Measurements from ENCODE around the gene PTPN1. TPM values are rescaled to one million over a fixed set of nuclear protein-coding genes. Genes with fewer than 3 reads are reported as not detected.
"Not testable (repeated sequence)": the region's sequence is repeated elsewhere in the genome, so short reads cannot be mapped to it uniquely, and the experiment has no call there.

PTPN1 gene
- total RNA-seq, 1 experiment from 2014 or later: 36.6 TPM

DNA sequence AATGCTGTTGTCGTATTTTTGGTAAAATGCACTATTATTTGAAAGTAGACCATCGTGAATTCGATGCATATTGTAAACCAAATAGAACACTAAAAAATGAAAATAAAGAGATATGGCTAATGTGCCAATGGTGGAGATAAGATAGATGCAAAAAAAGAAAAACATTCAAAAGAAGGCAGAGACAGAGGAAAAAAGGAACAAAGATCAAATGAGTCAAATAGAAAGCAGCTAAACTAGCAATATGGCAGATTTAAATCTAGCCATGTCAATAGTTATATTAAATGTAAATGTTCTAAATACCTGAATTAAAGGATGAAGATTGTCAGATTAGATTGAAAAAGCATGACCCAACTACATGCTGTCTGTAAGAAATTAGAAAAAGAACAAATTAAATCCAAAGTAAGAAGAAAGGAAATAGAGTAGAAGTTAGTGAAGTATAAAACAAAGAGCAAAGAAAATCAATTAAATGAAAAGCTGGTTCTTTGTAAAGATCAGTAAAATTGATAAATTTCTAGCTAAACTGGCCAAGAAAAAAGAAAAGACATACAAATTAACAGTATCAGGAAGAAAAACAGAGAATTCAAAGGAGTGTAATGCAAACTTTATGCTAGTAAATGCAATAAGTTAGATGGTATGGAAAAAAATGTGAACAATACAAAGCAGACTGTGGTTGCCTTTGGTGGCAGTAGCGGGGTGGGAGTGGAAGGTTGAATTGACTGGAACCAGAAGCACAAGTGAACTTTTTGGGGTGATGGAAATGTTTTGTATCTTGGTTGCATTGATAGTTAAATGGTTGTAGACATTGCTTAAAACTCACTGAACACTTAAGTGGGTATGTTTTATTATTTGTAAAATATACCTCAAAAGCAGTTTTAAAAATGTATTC, 44.8 kb downstream of the PTPN1 start:
- no peak for DNase-seq (ENCODE audit: low spot score)

DNA sequence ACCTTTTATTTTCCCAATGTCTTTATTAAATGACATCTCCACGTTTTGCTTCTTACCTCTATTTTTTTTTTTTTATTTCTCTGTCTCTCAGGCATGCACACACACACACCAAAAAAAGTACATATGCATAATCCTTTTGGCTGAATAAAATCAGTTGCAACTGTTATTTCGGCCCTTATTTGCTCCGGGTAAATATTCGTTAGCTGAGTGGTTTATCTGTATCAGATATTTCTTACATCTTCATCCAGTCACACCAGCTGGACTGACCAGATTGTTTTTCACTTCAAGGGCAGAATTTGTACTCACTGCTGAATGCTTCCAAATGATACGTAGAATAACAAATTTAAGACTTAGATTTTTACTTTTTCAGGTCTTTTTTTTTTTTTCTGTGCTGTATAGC, 45.5 kb downstream of the PTPN1 start:
- DNase-seq (ENCODE audit: low spot score): no peak

DNA sequence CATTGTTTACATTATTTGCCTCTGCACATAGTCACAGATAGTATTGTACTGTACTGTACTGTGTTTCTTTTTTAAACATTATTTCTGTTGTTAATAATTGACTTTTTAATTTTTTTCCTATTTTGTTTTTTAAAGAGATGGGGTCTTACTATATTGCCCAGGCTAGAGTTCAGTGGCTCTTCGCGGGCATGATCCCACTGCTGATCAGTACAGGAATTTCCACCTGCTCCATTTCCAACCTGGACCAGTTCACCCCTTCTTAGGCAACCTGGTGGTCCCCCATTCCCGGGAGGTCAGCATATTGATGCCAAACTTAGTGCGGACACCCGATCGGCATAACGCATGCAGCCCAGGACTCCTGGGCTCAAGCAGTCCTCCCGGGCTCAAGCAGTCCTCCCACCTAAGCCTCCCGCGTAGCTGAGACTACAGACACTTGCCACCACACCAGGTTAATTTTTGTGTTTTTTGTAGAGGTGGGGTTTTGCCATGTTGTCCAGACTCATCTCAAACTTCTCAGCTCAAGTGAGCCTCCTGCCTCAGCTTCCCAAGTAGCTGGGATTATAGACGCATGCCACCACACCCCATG, 47.5 kb downstream of the PTPN1 start:
- DNase-seq (ENCODE audit: low spot score): no peak

DNA sequence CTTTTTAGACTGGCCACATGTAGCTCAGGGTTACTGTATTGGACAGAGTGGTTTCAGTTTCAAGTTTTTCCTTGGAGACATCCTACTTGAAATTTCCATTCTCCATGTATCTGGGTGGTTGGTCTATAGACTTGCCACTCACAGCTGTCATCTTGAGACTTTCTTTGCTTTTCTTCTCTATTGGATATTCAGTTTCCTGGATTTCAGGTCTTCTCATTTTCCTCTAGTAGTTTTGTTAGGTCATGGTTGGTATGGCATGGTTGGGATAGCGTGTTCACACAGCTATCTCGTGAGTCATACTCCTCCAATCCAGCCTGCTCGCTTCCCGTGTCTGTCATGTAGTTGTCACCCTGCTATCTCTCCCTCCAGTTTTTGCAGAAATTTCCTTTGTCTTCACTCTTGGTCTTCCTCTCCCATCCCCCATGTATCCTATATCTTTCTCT, 48.3 kb downstream of the PTPN1 start:
- DNase-seq (ENCODE audit: low spot score): peak; percentile 39

DNA sequence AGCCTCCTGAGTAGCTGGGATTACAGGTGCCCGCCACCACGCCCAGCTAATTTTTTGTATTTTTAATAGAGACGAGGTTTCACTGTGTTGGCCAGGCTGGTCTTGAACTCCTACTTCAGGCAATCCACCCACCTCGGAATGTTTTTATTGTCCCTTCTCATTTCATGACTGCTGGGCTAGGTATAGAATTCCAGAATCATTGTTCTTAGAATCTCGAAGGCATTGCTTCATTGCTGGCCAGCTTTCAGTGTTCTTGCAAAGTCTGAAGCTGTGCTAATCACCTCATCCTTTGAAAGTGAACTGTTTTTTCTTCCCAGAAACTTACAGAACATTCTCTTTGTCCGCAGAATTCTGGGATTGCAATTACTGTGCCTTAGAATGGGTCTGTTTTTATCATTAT, 49.0 kb downstream of the PTPN1 start:
- no peak for DNase-seq (ENCODE audit: low spot score)

DNA sequence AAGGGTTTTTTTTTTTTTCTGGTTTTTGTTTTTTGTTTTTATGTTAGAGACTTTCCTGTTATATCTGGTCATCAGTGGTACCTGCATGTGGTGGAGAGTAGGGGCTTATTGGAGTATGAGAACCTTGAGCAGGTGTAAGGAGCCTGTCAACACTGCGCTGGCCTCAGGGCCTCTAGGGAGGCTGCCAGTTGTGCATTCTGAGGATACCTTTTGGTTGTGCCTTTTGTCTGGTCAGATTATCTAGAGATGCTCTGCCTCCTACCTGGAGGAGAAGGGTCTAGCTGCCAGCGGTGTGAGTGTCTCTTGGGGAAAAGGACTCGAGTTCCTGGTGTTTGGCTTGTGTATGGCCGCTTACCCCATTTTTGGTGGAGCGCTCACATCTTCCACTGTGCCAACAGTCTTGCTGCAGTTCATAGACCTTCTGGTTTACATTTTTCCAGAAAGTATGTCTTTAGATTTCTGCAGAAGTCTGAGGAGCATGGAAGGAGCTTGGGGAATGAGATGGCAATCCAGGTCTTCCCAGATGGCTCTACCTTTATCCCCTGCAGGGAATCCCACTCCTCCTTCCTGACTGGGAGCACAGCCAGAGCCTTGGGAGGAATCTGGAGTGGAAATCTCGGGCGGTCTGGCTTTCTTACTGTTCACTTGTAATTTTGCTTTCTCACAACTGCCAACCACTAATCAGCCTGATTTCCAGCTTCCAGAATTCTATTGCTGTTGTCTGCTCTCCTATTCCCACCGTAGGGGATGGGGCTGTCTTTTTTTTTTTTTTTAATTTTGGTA, 49.9 kb downstream of the PTPN1 start:
- DNase-seq (ENCODE audit: low spot score): no peak

DNA sequence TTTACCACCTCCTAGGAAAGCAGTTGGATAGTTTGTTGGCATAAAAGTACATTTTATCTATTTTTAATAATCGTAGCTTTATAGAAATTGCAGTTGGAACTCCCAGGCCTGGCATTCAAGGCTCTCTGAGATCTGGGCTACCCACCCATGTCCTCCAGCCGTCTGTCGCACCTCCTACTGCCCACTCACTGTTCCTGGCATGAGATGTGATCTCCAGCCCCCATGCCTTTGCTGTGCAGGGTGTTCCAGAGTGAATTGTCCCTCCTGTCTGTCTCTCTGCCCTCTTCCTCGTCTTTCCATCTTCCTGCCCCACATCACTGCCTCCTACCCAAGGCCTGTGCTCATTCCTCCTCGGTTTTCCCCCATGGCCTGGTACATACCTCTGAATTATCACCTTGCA, 50.7 kb downstream of the PTPN1 start:
- DNase-seq (ENCODE audit: low spot score): no peak

DNA sequence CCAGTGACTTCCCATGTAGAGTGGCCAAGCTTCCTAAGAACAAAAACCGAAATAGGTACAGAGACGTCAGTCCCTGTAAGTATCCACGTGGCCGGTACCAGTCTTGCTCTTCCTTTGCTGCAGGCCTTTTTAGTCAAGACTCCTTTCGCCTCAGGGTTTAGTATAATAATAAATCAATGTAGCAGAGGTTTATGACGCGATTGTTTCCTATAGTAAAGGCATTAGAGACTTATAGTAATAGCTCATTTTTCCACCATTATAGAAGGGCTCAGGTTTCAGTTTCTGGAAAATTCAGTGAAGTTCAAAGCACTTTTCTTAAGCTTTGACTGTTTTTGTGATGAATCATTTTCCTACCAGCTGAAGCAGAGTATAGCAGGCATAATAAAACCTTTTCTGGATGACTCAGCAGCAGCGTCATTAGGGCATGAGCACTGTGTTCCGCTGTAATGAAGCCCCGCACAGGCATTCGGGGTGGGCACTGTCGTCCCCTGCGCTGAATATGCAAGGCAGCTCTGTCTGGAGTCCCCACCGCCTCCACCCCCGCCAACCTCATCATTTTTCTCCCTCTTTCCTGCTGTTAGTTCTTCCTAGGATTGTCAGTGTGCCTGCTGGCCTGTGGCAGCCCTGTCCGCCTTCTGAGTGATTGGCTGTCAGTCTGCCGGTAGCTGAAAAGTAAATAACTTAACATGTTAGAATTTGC, 51.3 kb downstream of the PTPN1 start:
- DNase-seq (ENCODE audit: low spot score): peak; percentile 86

DNA sequence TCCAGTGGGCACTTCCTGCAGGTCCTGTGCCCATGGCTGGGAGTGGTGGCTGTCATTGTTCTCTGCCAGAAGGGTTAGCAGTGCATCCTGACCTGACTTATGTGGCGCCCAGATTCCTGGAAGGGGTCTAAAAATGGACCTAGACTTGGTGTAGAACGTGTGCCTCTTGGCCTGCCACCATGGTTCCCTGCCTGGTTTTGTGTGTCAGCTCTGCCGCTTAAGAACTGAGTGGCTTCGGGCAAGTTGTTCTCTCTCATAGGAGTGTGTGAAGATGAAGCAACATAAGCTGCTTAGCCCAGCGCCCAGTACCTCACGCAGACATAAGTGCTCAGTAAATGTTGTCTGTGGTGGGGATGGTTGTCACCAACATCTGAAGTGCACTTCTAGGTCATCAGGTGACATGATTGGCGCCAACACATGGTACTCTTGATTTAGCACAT, 52.1 kb downstream of the PTPN1 start:
- no peak for DNase-seq (ENCODE audit: low spot score)

DNA sequence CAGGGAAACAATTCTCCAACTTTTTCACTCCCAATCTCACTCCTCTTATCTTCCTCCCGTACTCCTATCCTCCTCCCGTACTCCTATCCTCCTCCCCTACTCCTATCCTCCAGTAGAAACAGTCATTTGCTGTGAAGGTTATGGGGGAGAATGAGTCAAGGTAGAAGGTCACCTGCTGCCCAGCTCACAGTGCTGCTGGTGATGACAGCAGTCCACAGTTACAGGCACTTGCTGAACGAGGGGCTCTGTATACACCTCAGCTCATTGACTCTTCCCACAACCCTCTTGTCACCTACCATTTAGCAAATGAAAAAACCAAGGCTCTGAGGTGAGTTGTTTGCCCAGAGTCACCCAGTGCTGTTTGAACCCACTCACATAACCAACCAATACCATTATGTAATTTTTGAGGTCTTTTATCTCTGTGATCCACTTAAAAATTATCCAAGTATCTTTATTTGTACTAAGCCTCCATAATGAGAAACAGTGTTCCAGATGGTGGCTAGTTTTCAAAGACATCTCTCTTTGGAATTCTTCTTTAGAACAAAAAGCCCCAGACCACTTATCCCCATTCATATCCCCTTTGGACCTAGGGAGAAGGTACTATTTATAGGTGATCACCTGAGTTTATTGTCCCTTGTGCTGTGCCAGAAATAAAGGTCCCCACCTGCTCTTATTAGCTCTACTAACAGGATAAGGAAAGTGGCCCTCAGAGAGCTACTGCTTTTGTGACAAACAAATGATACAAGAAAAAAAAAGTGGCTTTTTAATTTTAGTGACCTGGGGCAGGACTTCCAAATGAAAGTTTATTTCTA, 53.2 kb downstream of the PTPN1 start:
- DNase-seq (ENCODE audit: low spot score): no peak

DNA sequence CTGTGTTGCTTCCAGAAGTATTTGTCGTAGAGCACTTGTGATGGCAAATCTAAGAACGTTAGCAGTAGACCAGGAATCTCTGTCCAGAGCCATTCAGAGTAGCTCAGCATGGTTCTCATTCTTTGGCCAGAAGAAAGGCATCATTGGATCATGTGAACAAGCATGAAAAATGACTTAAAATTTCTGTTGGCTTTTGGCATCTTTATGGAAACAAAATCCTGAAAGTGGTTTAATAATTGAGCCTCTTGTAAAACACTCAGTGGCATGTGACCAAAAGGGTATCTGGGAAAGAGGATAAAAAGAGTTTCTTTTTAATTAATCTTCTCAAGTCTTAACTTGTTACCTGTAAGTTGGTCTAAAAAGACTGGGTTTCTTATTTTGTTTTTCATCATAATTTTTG, 55.2 kb downstream of the PTPN1 start:
- no peak for DNase-seq (ENCODE audit: low spot score)

DNA sequence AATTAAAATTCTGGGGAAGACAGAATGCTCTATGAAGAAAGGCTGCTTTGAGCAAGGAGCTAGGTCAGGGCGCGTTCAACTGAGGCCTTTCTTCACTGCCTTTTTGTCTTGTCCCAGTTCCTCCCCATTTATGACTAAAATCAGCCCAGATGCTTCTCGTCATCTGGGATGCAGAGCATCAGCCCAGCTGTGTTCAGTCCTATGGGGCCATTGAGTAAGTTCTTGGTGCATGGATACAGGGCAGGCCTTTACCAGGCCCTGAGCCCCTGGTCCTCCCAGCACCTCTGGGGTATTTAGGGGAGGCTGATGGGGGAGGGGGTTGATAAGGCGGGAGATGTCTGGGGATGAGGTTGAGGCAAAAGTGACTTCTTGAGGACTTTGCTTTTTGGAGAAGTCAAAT, 55.7 kb downstream of the PTPN1 start:
- DNase-seq (ENCODE audit: low spot score): no peak

DNA sequence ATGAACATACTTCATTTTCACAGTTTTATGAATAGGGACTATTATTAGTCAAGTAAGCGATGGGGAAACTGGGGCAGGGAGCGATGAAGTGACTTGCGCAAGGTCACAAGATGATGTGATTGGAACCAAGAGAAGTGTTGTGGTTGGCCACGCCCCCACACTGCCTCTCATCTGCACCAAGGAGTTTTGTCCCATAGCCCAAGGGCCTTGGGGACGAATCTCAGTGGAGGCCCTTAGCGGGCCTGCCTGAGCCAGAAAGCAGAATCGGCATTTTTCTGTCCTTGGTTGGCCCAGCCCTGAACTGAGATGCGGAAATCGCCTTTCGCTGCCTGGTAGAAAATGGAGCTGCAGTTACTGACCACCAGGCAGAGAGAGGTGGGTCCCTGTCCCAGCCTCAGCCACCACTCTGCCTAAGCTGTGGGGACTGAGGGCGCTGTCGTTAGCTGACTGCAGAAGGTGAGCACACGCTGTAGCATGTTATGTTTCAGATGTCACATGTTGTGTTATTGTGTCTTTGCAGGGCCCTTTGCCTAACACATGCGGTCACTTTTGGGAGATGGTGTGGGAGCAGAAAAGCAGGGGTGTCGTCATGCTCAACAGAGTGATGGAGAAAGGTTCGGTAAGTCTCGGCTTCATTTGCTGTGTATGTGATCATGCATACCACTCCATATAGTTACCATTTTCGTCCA, 57.8 kb downstream of the PTPN1 start:
- DNase-seq (ENCODE audit: low spot score): no peak

DNA sequence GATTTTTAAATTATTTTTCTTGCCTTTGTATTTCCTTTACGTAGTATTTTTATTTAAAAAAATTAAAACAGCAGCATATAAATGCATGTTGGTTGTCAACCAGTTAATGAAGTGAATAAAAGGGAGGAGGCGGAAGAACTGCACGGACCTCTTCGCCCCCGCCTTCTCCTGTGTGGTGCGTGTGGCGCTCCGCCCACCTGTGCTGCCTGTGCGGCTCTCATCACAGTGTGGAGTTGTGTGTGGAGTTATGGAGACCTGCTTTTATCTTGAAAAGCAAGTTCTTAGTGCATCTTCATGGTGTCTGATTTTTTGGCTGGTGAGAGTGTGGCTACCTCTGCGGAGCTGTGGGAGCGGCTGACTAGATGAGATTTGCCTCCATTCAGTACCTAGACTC, 58.4 kb downstream of the PTPN1 start:
- DNase-seq (ENCODE audit: low spot score): no peak

DNA sequence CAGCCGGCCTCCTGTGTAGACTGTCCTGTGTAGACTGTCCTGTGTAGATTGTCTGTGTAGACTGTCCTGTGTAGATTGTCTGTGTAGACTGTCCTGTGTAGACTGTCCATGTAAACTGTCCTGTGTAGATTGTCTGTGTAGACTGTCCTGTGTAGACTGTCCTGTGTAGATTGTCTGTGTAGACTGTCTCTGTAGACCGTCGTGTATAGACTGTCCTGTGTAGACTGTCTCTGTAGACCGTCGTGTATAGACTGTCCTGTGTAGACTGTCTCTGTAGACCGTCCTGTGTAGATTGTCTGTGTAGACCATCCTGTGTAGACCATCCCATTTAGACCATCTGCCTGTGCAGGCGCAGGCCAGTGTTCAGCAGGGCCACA, 59.3 kb downstream of the PTPN1 start:
- not testable (repeated sequence) for DNase-seq (ENCODE audit: low spot score)

DNA sequence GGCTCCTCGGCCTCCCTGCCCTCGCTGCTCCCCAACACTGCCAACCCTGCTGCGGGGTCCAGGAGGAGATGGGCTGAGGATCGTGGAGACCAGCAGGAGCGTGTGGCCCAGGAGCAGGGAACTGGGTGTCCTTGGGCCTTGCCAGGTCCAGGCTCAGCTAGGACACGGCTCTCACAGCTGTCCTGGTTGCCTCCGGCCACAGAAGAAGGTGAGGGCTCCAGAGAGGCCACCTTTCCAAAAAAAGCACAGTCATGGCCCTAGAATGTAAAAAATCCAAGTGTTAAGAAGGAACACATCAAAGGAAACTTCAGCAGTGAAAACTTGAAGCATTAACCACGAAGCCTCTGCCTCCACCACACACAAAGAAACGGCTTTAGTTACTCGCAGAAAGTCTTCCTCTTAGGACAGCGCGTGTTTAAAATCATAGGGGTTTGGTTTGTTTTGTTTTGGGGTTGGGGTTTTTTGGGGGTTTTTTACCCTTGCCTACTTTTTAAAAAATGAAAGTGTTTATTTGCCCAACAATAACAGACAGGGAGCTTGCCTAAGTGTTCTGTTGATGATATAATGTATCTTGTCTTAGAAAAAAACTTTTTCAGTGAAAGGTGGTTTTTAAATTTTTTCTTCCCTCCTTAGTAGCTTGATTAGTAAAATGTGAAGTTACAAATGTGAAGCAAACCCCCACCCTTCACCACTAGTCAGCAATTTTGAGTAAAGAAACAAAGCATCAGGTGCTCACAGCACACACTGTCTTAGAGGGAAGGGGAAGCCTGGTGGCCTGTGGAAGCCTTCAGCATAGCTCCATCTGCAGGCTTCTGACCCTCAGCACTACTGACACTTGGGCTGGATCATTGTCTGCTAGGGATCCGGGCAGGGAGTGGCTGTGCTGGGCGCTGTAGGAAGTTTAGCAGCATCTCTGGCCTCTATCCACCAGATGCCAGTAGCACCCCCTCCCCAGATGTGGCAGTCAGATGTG, 60.0 kb downstream of the PTPN1 start:
- DNase-seq (ENCODE audit: low spot score): peak; percentile 71

DNA sequence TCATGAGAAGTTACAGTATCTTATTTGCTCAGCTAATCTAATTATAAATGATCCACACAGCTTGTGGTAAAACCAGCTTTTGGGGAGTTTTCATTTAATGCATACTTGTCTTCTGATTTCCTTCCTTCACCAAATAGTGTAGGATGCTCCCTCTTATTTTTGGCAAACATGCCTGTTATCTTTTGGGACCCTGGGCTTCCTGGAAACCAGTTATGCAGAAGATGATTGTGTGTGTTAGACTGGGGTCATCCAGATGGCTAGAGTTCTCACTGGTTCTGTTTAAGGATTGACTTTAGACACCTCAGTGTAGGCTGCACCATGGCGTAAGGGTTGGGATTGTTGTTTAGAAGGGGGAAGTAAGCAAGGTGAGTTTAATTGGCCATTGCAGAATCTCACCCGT, 61.3 kb downstream of the PTPN1 start:
- no peak for DNase-seq (ENCODE audit: low spot score)

DNA sequence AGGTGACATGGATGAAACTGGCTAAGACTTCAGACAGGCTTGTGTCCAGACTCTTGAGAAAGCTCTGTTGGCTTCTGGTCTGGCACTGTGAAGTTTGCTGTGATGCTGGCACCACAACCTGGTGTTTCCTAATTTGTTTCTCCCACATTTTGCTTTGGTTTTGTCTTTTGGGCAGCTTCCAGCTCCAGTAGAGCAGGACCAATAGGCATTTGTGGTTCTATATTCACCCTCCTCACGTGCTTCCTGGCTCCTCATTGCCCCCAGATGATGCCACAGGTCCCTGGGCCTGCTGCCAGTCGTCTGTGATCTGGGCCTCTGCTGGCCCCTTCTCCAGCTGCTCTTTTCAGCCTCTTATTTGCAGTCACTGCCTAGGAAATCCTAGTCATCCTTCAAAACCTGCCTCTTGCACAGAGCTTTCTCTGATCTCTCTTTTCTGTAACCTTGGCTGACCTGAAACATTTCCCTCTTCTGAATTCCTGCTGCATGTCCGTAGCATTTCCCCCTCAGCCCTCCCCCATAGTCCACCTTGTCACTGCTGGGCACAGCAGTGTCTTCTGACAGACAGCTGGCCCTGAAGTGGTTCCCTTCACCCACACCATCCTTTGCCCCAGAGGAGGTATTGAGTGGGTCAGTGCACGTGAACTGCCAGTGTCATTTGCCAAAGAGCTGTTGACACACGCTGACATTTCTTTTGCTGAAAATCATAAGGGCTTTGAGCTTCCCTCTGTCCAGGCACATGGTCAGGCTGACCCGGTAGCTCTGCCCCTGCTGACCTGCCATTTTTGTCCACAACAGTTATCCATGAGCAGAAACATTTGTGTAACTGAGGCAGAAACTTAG, 63.0 kb downstream of the PTPN1 start:
- DNase-seq (ENCODE audit: low spot score): no peak

All from HT-29 (cell line).